Skeletal muscle cell (primary cell): ENCODE data around the gene GSG1L2.

Experiments
- DNase-seq: peaks from one replicate; pipeline ENCODE4 v3.0.0-alpha.2; 2010; ENCODE audit warnings: low read depth
- H3K4me3 ChIP-seq: 2 replicates; pipeline ENCODE4 v1.5.1; 2011; ENCODE audit warnings: low read depth, mild to moderate bottlenecking, control low read depth, low read length, moderate library complexity

The GSG1L2 gene

GRCh38 chr17:9828296-9829295 lies 6.7 kb upstream of the GSG1L2 start:
- no peak overlapping the region for H3K4me3 ChIP-seq

DNA sequence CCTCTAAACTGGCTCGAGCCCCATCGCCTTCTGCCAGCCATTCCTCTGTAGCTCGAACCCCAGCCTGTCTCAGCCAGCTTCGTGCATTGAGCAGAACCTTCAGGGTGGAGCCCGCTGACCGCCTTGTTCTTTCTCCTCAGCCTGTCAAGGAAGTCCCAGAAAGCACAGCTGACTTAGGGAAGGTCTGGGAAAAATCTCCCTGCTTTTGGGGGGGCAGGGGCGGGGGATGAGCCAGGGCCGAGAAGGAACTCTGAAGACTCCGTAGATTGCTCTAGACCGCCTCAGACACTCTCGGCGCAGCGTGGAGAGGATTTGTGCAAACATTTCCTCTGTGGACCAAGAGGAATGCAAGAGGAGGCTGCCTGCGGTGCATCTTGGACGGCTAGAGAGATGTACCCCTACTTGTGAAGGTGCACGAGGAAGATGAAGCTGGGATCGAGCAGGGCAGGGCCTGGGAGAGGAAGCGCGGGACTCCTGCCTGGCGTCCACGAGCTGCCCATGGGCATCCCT lies 3.8 kb upstream of the GSG1L2 start, which contains the start of gene GLP2R:
GLP2R (plus strand) TSS at position 284 of the 510 bp plus-strand sequence; CDS start at position 424, 140 bp downstream.
- DNase-seq, result no peak
- no peak within 1 kb of the TSS for H3K4me3 ChIP-seq

More at GRCh38 chr17:9828296-9829295, 6.7 kb upstream of the GSG1L2 start:
- no peak for DNase-seq

GRCh38 chr17:9824797-9825338 lies 3.0 kb upstream of the GSG1L2 start:
- H3K4me3 ChIP-seq, result no peak overlapping the region
- DNase-seq, result no peak

- DNase-seq, result no peak
- H3K4me3 ChIP-seq, result no peak overlapping the region
These were observed 2.2 kb upstream of the GSG1L2 start for GRCh38 chr17:9824094-9824493.

DNA sequence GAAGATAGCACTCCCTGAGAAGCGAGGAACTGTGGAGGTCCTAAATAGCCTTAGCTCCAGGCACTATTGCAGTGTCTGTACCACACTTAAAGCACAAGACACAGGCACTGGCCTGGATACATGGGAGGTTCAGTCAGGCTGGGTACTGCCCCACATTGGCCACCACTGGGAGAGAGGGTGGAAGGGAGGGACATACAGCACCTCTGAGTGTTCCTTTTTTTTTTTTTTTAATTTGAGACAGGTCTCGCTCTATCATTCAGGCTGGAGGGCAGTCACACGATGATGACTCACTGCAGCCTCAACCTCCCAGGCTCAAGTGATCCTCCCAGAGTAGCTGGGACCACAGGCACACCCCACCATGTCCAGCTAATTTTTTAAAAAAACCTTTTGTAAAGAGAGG lies 1.4 kb downstream of the GSG1L2 start:
- DNase-seq, result no peak
- H3K4me3 ChIP-seq, result no peak overlapping the region

DNA sequence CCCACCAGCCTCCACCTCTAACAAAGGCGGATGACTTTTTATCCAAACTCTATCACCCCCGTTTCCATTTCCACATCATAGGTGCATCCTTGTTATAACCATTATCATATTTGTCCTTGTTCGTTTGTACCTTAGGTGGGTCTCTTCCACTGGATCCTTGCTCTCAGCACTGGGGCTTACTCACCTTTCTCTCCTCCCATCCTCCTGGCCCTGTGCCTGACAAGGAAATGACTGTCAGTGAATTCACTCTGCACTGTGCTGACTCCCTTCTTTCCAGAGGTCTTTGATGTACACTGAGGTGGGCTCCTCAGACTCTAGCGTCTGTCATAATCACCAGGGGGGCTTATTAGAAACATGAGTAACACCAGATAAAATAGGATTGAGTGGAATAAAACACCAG lies 3.1 kb downstream of the GSG1L2 start:
- no peak overlapping the region for H3K4me3 ChIP-seq
- no peak for DNase-seq

DNA sequence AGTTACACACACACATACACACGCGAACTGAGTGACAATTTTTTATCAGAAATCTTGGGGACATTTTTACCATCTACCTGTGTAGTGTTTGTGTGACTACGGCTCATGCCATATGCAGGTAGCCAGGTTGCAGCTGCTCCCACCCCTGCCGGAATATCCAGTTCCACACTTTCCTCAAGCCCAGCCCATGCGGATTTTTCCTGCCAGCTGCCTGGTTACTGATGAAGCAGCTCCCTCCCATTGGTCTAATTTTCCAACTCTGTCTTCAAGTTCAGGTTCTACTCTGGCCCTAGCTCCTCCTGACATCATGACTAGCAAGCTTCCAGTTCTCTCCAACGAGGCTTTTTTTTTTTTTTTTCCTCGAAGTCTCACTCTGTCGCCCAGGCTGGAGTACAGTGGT lies 4.8 kb downstream of the GSG1L2 start:
- H3K4me3 ChIP-seq, result no peak overlapping the region

GRCh38 chr17:9816472-9816871 lies 5.4 kb downstream of the GSG1L2 start:
- no peak for DNase-seq
- no peak overlapping the region for H3K4me3 ChIP-seq

More for the DNA sequence above, 4.8 kb downstream of the GSG1L2 start:
- DNase-seq, result no peak

DNA sequence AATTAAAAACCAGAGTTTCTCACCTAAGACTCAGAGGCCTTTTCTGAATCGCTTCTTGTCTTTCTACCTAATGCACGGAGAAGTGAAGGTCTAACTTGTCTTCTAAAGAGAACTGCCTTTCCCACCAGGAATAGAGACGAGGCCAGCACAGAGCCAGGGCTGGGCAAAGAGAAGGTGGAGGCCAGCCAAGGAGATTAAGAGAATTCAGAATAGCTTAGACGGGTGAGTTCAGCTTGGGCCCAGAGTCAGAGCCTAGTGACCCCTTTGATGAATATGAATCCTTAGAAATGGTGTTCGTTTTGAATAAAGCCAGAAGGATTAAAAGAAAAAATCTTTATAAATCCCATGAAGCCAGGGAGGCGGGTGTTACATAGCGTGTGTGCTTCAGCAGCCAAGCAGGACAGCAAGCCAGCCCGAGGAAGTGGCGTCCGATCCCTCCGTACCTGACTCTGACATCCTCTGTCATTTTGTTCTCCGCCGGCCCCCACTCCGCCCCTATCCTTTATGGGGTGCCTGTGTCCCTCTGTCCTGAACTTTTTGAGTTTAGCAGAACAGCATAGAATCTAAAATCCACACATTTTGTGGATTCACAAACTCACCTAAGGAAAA lies 7.4 kb downstream of the GSG1L2 start:
- DNase-seq, result no peak
- no peak overlapping the region for H3K4me3 ChIP-seq

DNA sequence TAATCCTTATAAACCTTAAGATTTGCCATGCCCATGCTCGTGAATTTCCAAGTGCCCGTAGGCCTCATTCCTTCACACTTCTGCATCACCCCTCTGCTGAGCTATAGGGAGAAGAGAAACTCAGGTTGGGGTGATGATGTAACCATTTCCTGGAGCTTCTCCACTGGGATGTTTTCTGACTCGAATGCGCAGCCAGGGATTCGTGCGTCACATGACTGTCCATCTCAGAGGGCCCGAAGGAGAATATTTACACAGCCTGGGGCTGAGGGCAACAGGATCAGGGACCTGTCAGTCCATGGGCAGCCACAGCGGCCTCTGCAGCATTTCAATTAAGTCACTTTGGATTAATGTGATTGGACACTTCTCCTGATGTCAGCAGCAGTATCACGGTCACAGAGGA lies 8.7 kb downstream of the GSG1L2 start:
- no peak for DNase-seq
- no peak overlapping the region for H3K4me3 ChIP-seq

DNA sequence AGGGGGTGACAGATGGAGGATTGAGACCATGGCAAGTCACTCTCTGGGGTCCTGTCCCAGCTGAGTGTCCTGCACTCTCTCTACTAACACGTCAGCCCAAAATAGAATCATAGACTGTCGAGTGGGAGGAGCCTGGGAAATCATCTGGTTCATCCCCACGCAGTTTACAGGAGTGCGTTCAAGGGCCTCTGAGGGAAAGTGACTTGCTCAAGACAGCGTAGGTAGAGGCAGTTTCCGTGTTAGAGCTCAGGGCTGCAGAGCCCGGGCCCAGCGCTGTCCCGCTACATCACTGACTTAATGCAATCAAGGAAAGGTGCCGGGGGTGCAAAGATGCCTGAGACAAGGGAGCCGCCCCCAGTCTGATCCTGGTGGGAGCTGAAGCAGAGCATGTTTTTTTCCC lies 10.3 kb downstream of the GSG1L2 start:
- no peak for DNase-seq
- H3K4me3 ChIP-seq, result no peak overlapping the region

DNA sequence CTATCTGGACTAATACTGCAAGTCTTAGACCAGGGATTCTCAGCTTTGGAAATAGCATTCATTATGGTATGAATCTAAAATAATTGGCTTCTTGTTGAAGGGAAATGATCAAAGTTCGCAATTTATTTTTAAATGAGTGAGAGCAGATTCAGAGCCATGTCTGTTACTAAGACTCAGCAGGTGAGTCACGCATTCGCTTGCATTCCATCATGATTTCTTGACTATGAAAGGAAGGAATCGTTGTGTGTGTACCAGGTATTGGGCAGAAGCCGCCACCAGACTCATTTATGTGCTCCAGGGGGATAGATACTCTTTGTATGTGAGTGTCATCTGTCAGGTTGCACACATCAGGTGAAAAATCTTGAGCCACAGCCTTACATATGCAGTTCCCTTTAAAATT lies 10.8 kb downstream of the GSG1L2 start:
- DNase-seq, result no peak
- H3K4me3 ChIP-seq, result no peak overlapping the region

- no peak for DNase-seq
These were observed 11.6 kb downstream of the GSG1L2 start for GRCh38 chr17:9810100-9810949.

DNA sequence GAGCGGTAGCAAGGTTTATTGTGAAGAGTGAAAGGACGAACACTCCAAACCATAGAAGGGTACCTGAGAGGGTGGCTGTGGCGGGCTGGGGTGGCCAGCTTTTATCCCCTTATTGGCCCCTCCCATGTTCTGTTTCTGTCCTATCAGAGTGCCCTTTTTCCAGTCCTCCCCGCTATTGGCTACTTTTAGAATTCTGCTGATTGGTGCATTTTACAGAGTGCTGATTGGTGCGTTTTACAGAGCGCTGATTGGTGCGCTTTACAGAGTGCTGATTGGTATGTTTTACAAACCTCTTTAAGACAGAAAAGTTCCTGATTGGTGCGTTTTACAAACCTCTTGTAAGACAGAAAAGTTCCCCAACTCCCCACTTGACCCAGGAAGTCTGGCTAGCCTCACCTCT lies 12.5 kb downstream of the GSG1L2 start:
- DNase-seq, result no peak

More at GRCh38 chr17:9810100-9810949, 11.6 kb downstream of the GSG1L2 start:
- no peak overlapping the region for H3K4me3 ChIP-seq

DNA sequence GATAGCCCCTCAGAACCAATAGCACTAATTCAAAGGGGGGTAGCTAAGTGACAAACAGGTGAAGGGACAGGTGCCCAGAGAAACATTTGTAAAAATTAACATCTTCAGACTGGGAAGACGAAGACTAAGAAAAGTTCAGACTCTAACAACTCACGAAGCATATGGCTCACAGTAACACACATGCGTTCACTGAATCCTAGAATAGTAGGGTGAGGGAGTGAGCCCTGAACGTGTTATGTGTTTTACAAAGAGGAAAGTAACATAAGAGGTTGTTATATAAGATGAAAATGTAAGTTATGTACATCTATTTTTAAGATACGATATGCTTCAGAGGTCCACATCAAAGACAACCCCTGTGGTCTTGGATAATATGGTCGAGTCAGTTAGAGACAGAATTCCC lies 15.2 kb downstream of the GSG1L2 start:
- no peak for DNase-seq

More for the DNA sequence above, 12.5 kb downstream of the GSG1L2 start:
- no peak overlapping the region for H3K4me3 ChIP-seq

GRCh38 chr17:9805769-9806168 lies 16.1 kb downstream of the GSG1L2 start:
- no peak for DNase-seq
- no peak overlapping the region for H3K4me3 ChIP-seq

More for the DNA sequence above, 15.2 kb downstream of the GSG1L2 start:
- no peak overlapping the region for H3K4me3 ChIP-seq

DNA sequence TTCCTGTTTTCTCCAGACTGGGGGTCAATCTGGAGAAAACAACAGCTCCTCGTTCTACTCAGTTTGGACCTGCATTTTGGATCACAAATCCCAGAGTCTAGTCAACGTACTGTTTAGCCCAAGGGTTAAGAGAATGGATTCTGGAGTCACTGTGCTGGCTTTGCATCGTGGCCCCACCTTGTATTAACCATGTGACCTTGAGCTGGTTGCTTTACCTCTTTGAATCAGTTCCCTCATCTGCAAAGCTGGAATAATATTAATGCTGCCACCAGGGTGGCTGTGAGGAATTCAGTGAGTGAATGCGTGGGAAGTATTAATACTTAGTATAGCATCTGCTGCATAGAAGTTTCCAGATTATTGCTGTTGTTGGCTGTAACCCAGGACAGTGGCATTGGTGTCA lies 19.2 kb downstream of the GSG1L2 start:
- no peak overlapping the region for H3K4me3 ChIP-seq

GRCh38 chr17:9802294-9802693 lies 19.6 kb downstream of the GSG1L2 start:
- no peak for DNase-seq

More for the DNA sequence above, 19.2 kb downstream of the GSG1L2 start:
- DNase-seq, result no peak

GRCh38 chr17:9801505-9801904 lies 20.4 kb downstream of the GSG1L2 start:
- H3K4me3 ChIP-seq, result no peak overlapping the region

More at GRCh38 chr17:9802294-9802693, 19.6 kb downstream of the GSG1L2 start:
- no peak overlapping the region for H3K4me3 ChIP-seq

More at GRCh38 chr17:9801505-9801904, 20.4 kb downstream of the GSG1L2 start:
- no peak for DNase-seq
